Endothelial cell of umbilical vein (primary cell): Measurements from ENCODE around the gene TANGO2. TPM values are rescaled to one million over a fixed set of nuclear protein-coding genes. Genes with fewer than 3 reads are reported as not detected.

Experiments
- BruUV-seq: library from RNA; stranded (reverse); fragments of 400-500 nt; replicated peaks from 2 replicates; lab custom pipeline; 2021; lab: Mats Ljungman, UMichigan
- CTCF ChIA-PET: fragments of 300-600, 350-600 bp; sonication (Branson Sonifier 250); formaldehyde crosslinking; loops from one replicate; lab custom pipeline; 2021; ENCODE audit warnings: antibody characterized with exemption, inconsistent platforms; lab: Charles Lee
- POLR2A ChIA-PET: fragments of 300-600, 350-600 bp; sonication (Branson Sonifier 250); formaldehyde crosslinking; loops from one replicate; lab custom pipeline; 2021; ENCODE audit warnings: antibody characterized with exemption, inconsistent platforms; lab: Charles Lee
- DNase-seq: peaks from one replicate; pipeline ENCODE4 v3.0.0-alpha.2; 2011; ENCODE audit warnings: low read depth, low spot score
- FAIRE-seq: peaks from 2 replicates; lab custom pipeline; 2011; peaks lifted over from hg19 to GRCh38; lab: Jason Lieb, UNC
- H2AFZ ChIP-seq: 2 replicates; pipeline ENCODE4 v1.6.0; 2012; ENCODE audit warnings: low read depth, low read length, control low read depth, inconsistent platforms
- H3K27ac ChIP-seq: 2 replicates; pipeline ENCODE4 v1.5.1; 2011; ENCODE audit warnings: low read depth, mild to moderate bottlenecking, control low read depth, low read length, moderate library complexity; ENCODE audit not compliant: insufficient read depth
- H3K27me3 ChIP-seq, 2 experiments: 2 replicates each; pipeline versions ENCODE4 v1.6.0 to v1.6.1; 2011; ENCODE audit warnings: low read length in 2 of 2, mixed read lengths in 1 of 2; ENCODE audit not compliant: control insufficient read depth in 2 of 2, insufficient read depth in 2 of 2
- H3K36me3 ChIP-seq, 2 experiments: 2 replicates in 1 of 2; 3 replicates in 1 of 2; pipeline ENCODE4 v1.5.1; 2011; ENCODE audit warnings: low read length in 2 of 2, mild to moderate bottlenecking in 1 of 2, moderate library complexity in 1 of 2; ENCODE audit not compliant: control insufficient read depth in 2 of 2, insufficient read depth in 2 of 2; ENCODE audit errors: extremely low read depth in 1 of 2
- H3K4me1 ChIP-seq: 3 replicates; pipeline ENCODE4 v1.5.1; 2011; ENCODE audit warnings: mild to moderate bottlenecking, low read length; ENCODE audit not compliant: control insufficient read depth, insufficient read depth; ENCODE audit errors: extremely low read depth
- H3K4me2 ChIP-seq: 2 replicates; pipeline ENCODE4 v1.6.1; 2011; ENCODE audit warnings: low read length, control low read depth, mixed read lengths; ENCODE audit not compliant: insufficient read depth
- H3K4me3 ChIP-seq, 3 experiments: fragments of 200-600 bp in 1 of 3; sonication (generic), shearing (Covaris generic) in 1 of 3; replicated peaks in 1 of 3; 2 replicates each; pipeline ENCODE4 v1.5.1; 2011 to 2016; ENCODE audit warnings: control low read depth in 3 of 3, low read length in 3 of 3, mild to moderate bottlenecking in 2 of 3, inconsistent platforms in 1 of 3, low read depth in 1 of 3, moderate library complexity in 1 of 3; ENCODE audit not compliant: insufficient read depth in 1 of 3
- H3K79me2 ChIP-seq: 2 replicates; pipeline ENCODE4 v1.6.0; 2012; ENCODE audit warnings: low read length, inconsistent platforms; ENCODE audit not compliant: control insufficient read depth, insufficient read depth
- H3K9ac ChIP-seq: replicated peaks from 2 replicates; pipeline ENCODE3; 2011; ENCODE audit warnings: low read length, control low read depth; ENCODE audit not compliant: insufficient read depth; ENCODE audit errors: extremely low read depth
- H3K9me1 ChIP-seq: replicated peaks from 3 replicates; pipeline ENCODE4 v1.6.0; 2011; ENCODE audit warnings: mild to moderate bottlenecking, low read length; ENCODE audit not compliant: control insufficient read depth, insufficient read depth; ENCODE audit errors: extremely low read depth
- H3K9me3 ChIP-seq: replicated peaks from 2 replicates; pipeline ENCODE4 v1.5.1; 2012; ENCODE audit warnings: low read length, inconsistent platforms; ENCODE audit not compliant: control insufficient read depth, insufficient read depth
- H4K20me1 ChIP-seq: replicated peaks from 2 replicates; pipeline ENCODE3; 2011; ENCODE audit warnings: mild to moderate bottlenecking, low read length; ENCODE audit not compliant: control insufficient read depth, insufficient read depth; ENCODE audit errors: extremely low read depth
- CTCF ChIP-seq, 2 donors: IDR thresholded peaks; 1 replicate in 1 of 2; 2 replicates in 1 of 2; pipeline ENCODE4 v1.5.1; 2011; ENCODE audit warnings: low read length in 2 of 2, mild to moderate bottlenecking in 2 of 2, moderate library complexity in 2 of 2, control low read depth in 1 of 2, inconsistent platforms in 1 of 2, low read depth in 1 of 2; ENCODE audit not compliant: insufficient read depth in 1 of 2; ENCODE audit errors: extremely low read depth in 1 of 2
- EZH2 ChIP-seq: IDR thresholded peaks from 2 replicates; pipeline ENCODE4 v1.6.1; 2012; ENCODE audit warnings: borderline replicate concordance, low read depth, mild to moderate bottlenecking, moderate library complexity, low read length, inconsistent platforms; ENCODE audit not compliant: severe bottlenecking
- FOS ChIP-seq: IDR thresholded peaks from 2 replicates; pipeline ENCODE4 v1.6.1; 2011; ENCODE audit warnings: mild to moderate bottlenecking, low read length, moderate library complexity, borderline replicate concordance; ENCODE audit not compliant: insufficient read depth
- GATA2 ChIP-seq: IDR thresholded peaks from 2 replicates; pipeline ENCODE4 v1.7.0; 2011; ENCODE audit warnings: low read depth, mild to moderate bottlenecking, moderate library complexity, mixed read lengths, low read length; ENCODE audit not compliant: insufficient read length, insufficient read depth
- JUN ChIP-seq: IDR thresholded peaks from 2 replicates; pipeline ENCODE4 v1.6.1; 2011; ENCODE audit warnings: borderline replicate concordance, low read depth; ENCODE audit not compliant: insufficient read length, insufficient read depth
- MYC ChIP-seq: IDR thresholded peaks from one replicate; pipeline ENCODE4 v1.6.1; 2011; ENCODE audit warnings: mild to moderate bottlenecking, low read depth, low read length
- POLR2A ChIP-seq: IDR thresholded peaks from 2 replicates; pipeline ENCODE4 v1.6.1; 2012; ENCODE audit warnings: low read depth, mild to moderate bottlenecking, control low read depth, low read length
- POLR2AphosphoS5 ChIP-seq: IDR thresholded peaks from 2 replicates; pipeline ENCODE4 v1.6.1; 2012; ENCODE audit warnings: low read depth, mild to moderate bottlenecking, control low read depth, low read length, moderate library complexity; ENCODE audit not compliant: insufficient read depth
- dilution Hi-C: fragments of 300-500 bp; cut with MboI; formaldehyde crosslinking; loops from one replicate; pipeline ENCODE4 v1.15.0; 2019; ENCODE audit warnings: low sequenced_read_pairs; ENCODE audit not compliant: extremely low pct_ligation_motif_present
- intact Hi-C: fragments of 100-400 bp; cut with micrococcal nuclease; formaldehyde crosslinking; loops from one replicate; pipeline ENCODE4 v1.10.0; 2022
- polyA plus RNA-seq, 4 experiments: library from polyadenylated mRNA; depleted of rRNA in 3 of 4; stranded (reverse) in 3 of 4; unstranded in 1 of 4; fragments of >200 nt; gene quantifications; 2 replicates each; pipeline versions ENCODE4 v1.2.1 to v1.2.3, GENCODE V29; 2011 to 2012; ENCODE audit warnings: missing spikeins in 1 of 4
- total RNA-seq: library from RNA; stranded (reverse); gene quantifications from 2 replicates; pipeline ENCODE4 v1.2.3, GENCODE V29; 2021
- TF ChIP-seq, protein P1 (sequence below): IDR thresholded peaks from 2 replicates; pipeline ENCODE4 v1.6.1; 2011; ENCODE audit not compliant: insufficient read depth, insufficient read length

Gene TANGO2
- total and polyA plus RNA-seq, 2 donors (not counting 3 experiments of a cell fraction or from before 2014, with no cell fraction given): 40.0 to 49.3 TPM

DNA sequence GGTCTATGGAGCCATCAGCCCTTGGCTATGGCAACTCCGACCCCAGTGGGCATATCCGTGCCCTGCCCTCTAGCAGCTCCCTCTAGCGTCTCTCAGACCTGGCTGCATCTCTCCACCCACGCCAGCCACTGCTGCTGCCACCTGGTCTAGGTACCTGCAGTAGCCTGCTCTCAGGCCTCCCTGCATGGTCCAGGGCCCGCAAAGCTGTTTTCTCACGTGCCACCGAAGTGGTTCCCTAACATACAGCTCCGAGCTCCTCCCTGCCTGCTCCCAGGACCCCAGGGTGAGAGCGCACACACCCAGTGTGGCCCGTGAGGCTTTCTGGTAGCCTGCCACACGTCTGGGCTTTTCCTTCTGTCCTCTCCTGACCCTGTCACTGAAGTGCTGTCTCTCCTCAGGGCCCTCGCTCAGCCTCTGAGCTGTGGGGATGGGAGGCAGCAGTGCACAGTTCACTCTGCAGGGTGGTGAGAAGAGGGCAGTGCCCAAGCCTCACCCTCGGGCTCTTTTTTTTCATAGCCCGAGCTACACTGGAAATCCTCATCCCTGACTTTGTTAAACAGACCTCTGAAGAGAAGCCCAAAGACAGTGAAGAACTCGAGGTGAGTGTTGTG is 73.4 kb downstream of the TANGO2 start:
- Histone ChIP-seq H3K4me2 (no peak overlapping the region), H2AFZ (no peak overlapping the region), H3K27ac (no peak overlapping the region), H3K4me3 (no peak overlapping the region), H3K9me1 (no peaks in the 10 kb centered on the region), H3K9ac (no peak overlapping the region), H3K79me2 (peaks cover 49% of the 10 kb centered on the region), H3K9me3 (no peaks in the 10 kb centered on the region), H3K4me1 (no peaks in the 10 kb centered on the region), H4K20me1 (no peaks in the 10 kb centered on the region), H3K36me3 (peaks cover 66 to 67% of the 10 kb centered on the region in 2 experiments), H3K27me3 (no peaks in the 10 kb centered on the region)
- no peak for FAIRE-seq
- POLR2A ChIA-PET: no interaction called here
- no peak for DNase-seq
- intact Hi-C loops (no loop called here), dilution Hi-C loops (no loop called here)
- CTCF ChIA-PET: no interaction called here
- TF ChIP-seq MYC (no peak), JUN (no peak), POLR2A (no peak), FOS (no peak), EZH2 (no peak), GATA2 (no peak), CTCF (IDR thresholded peaks at IDR 0.05; ENCODE audit: extremely low read depth in 1 of 2, insufficient read depth in 1 of 2, low read depth in 1 of 2, low read length in 2 of 2) (no peak), POLR2AphosphoS5 (no peak)
- TF ChIP-seq, protein P1, sequence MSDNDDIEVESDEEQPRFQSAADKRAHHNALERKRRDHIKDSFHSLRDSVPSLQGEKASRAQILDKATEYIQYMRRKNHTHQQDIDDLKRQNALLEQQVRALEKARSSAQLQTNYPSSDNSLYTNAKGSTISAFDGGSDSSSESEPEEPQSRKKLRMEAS: no peak
- no TSS peak for BruUV-seq
